Kidney epithelial cell (primary cell): ENCODE results near the gene ZNF92. TPM values are rescaled to one million over a fixed set of nuclear protein-coding genes. Genes with fewer than 3 reads are reported as not detected.
"Not testable (repeated sequence)": the region's sequence is repeated elsewhere in the genome, so short reads cannot be mapped to it uniquely, and the experiment has no call there.

ENCODE experiments used
- DNase-seq: peaks from one replicate; pipeline ENCODE4 v3.0.0-alpha.2; 2010; ENCODE audit warnings: low read depth
- H3K27me3 ChIP-seq: 2 replicates; pipeline ENCODE4 v1.6.0; 2011; ENCODE audit warnings: low read length; ENCODE audit not compliant: control insufficient read depth, insufficient read depth
- H3K36me3 ChIP-seq: 2 replicates; pipeline ENCODE4 v1.5.1; 2011; ENCODE audit warnings: low read length; ENCODE audit not compliant: control insufficient read depth, insufficient read depth
- H3K4me3 ChIP-seq: 2 replicates; pipeline ENCODE4 v1.5.1; 2011; ENCODE audit warnings: low read depth, mild to moderate bottlenecking, control low read depth, low read length
- CTCF ChIP-seq: IDR thresholded peaks from 2 replicates; pipeline ENCODE4 v1.5.1; 2011; ENCODE audit warnings: mild to moderate bottlenecking, moderate library complexity, low read length, control low read depth, inconsistent platforms; ENCODE audit not compliant: insufficient read depth, poor library complexity, severe bottlenecking
- total RNA-seq: library from RNA; depleted of rRNA; stranded (reverse); fragments of >200 nt; gene quantifications from 2 replicates; pipeline ENCODE4 v1.2.3, GENCODE V29; 2015

The ZNF92 gene
- 13.1 and 13.7 TPM in 2 replicates for total RNA-seq

- H3K4me3 ChIP-seq = peak within 1 kb of the TSS; percentile 82
- no peaks in the 10 kb centered on the region for H3K27me3 ChIP-seq
- DNase-seq = peak; percentile 87
- TF ChIP-seq CTCF = no peak
- H3K36me3 ChIP-seq = no peaks in the 10 kb centered on the region
Observed at GRCh38 chr7:65373608-65374351, at the start of gene ZNF92. TSS of gene ZNF92 (plus strand) at chr7:65373855. CDS start at chr7:65373998, 143 bp downstream.

- no peaks in the 10 kb centered on the region for H3K36me3 ChIP-seq
- no peak for TF ChIP-seq CTCF
- H3K4me3 ChIP-seq = no peak overlapping the region
- DNase-seq = no peak
- no peaks in the 10 kb centered on the region for H3K27me3 ChIP-seq
Observed at GRCh38 chr7:65325793-65326432, 47.7 kb upstream of the ZNF92 start.

GRCh38 chr7:65338346-65338745, 35.3 kb upstream of the ZNF92 start:
- no peak for DNase-seq
- no peak for TF ChIP-seq CTCF
- Histone ChIP-seq H3K27me3 (no peaks in the 10 kb centered on the region), H3K4me3 (no peak overlapping the region), H3K36me3 (no peaks in the 10 kb centered on the region)

- no peak overlapping the region for H3K4me3 ChIP-seq
- no peak for TF ChIP-seq CTCF
- no peak for DNase-seq
- no peaks in the 10 kb centered on the region for H3K27me3 ChIP-seq
- no peaks in the 10 kb centered on the region for H3K36me3 ChIP-seq
Observed at GRCh38 chr7:65339257-65339656, 34.4 kb upstream of the ZNF92 start.

DNA sequence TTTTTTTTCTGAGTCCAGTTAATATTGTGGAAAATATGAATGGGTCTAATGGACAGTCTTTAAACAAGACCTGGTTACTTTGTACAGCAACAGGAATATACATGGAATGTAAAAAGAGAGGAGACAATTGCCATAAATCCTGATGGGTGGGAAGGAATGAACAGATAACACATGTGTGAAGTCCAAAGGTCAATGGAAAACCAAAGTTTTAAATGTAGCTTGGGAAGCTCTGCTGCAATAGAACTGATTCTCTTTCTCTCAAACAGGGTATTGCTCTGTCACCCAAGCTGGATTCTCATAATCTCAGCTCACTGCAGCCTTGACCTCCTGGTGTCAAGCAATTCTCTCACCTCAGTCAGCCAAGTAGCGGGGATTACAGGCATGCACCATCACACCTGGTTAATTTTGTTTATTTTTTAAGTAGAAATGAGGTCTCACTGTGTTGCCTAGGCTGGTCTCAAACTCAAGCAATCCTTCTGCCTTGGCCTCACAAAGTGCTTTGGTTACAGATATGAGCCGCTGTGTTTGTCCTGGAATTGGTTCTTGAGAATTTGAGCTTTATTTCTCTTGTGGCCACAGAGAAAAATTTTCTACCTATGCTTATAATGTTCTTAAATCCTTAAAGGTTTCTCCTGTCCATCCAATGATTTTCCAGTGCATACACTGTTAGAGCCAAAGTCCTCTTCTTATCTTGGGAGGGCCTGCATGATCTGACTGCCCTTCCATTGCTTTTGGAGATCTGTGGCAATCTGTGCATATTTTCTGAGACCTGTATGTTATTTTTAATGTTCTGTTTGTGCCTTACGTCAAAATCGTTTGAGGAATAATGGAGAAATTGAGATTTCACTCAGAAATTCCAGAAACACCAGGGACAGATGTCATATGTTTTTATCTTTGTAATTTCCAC, 30.7 kb upstream of the ZNF92 start:
- Histone ChIP-seq H3K27me3 (no peaks in the 10 kb centered on the region), H3K36me3 (no peaks in the 10 kb centered on the region), H3K4me3 (no peak overlapping the region)
- DNase-seq = no peak
- no peak for TF ChIP-seq CTCF

DNA sequence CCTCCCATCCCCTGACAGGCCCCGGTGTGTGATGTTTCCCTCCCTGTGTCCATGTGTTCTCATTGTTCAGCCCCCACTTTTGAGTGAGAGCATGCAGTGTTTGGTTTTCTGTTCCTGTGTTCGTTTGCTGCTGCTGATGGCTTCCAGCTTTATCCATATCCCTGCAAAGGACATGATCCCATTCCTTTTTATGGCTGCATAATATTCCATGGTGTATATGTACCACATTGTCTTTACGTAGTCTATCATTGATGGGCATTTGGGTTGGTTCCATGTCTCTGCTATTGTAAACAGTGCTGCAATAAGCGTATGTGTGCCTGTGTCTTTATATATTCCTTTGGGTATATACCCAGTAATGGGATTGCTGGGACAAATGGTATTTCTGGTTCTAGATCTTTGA, 29.1 kb upstream of the ZNF92 start:
- H3K36me3 ChIP-seq, H3K27me3 ChIP-seq, DNase-seq, H3K4me3 ChIP-seq: not testable (repeated sequence)
